Tibial nerve (tissue), 4 donors: ENCODE results near the gene RTP5. TPM values are rescaled to one million over a fixed set of nuclear protein-coding genes. Genes with fewer than 3 reads are reported as not detected.

Source experiments
- DNase-seq, 2 donors: peaks; one replicate each; pipeline ENCODE4 v3.0.0-alpha.2; 2019; ENCODE audit warnings: low spot score in 2 of 2
- H3K27ac ChIP-seq, 4 donors: fragments of 200-600 bp; sonication (generic) in 3 of 4; one replicate each; pipeline ENCODE4 v1.5.1; 2017 to 2019; ENCODE audit warnings: mild to moderate bottlenecking in 1 of 4
- H3K27me3 ChIP-seq, 2 donors: fragments of 200-600 bp; sonication (generic) in 1 of 2; one replicate each; pipeline versions ENCODE4 v1.5.1 to v1.6.0; 2017 to 2019
- H3K36me3 ChIP-seq, 3 donors: fragments of 200-600 bp; sonication (generic); one replicate each; pipeline ENCODE4 v1.5.1; 2018 to 2019
- H3K4me1 ChIP-seq, 4 donors: fragments of 200-600 bp; sonication (generic) in 3 of 4; one replicate each; pipeline ENCODE4 v1.5.1; 2017 to 2019
- H3K4me3 ChIP-seq, 4 donors: fragments of 200-600 bp; sonication (generic) in 3 of 4; one replicate each; pipeline ENCODE4 v1.5.1; 2017 to 2019; ENCODE audit warnings: mild to moderate bottlenecking in 1 of 4, moderate library complexity in 1 of 4
- H3K9me3 ChIP-seq, 4 donors: fragments of 200-600 bp; sonication (generic) in 3 of 4; one replicate each; pipeline ENCODE4 v1.5.1; 2017 to 2019
- EP300 ChIP-seq, 2 donors: sonication (generic); formaldehyde crosslinking; IDR thresholded peaks; one replicate each; pipeline ENCODE4 v1.6.1; 2017; ENCODE audit warnings: antibody characterized with exemption in 2 of 2, mild to moderate bottlenecking in 1 of 2
- POLR2A ChIP-seq, 2 donors: fragments of 450-650 bp; IDR thresholded peaks; one replicate each; pipeline ENCODE4 v1.6.1; 2017; ENCODE audit warnings: antibody characterized with exemption in 2 of 2, mild to moderate bottlenecking in 2 of 2, moderate library complexity in 2 of 2
- WGBS, 2 donors: methylation state at CpG; one replicate each; pipeline ENCODE4 v1.1.5; 2018; 5-methylcytosine and 5-hydroxymethylcytosine counted together
- total RNA-seq, 4 donors: library from RNA; depleted of rRNA; stranded (reverse); fragments of >200 nt; gene quantifications; one replicate each; pipeline ENCODE4 v1.1.0, GENCODE V29; 2016
- TF ChIP-seq, protein P1 (sequence below), 5 experiments: fragments of 200-600 bp in 3 of 5; fragments of 450-650 bp in 2 of 5; sonication (generic) in 3 of 5; IDR thresholded peaks; one replicate each; pipeline ENCODE4 v1.5.1; 2016 to 2019; ENCODE audit warnings: antibody characterized with exemption in 5 of 5, mild to moderate bottlenecking in 3 of 5, moderate library complexity in 2 of 5

Gene RTP5
- total RNA-seq, 4 donors from 2014 or later = not detected

DNA sequence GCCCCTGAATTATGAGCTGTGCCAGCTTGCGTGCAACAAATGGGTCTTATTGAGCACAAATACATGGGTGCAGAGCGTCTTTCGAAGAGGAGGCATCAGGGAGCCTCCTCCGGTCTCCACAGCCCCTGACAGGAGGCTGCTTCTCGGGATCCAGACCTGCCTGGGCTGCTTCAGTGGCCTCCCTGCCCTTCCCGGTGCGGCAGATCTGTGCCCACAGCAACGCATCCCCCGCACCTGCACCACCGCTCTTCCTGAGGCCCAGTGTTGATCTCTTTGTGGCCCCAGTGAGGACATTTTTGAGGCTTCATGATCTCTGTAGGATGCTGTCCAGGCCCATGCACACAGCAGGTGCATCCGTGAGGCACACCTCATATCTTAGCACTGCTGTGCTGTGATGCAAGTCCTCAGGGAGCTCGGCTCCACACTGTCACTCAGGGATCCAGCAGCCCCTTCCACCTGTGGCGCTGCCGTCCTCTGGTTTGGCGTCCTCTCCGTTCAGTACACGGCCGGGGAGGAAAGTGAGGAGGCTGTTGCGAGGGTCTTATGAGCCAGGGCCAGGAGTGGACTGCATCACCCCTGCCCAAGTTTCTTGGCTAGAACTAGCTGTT is 17.4 kb downstream of the RTP5 start:
- Histone ChIP-seq H3K27me3 (no peaks in the 10 kb centered on the region), H3K4me3 (no peak overlapping the region), H3K27ac (no peak overlapping the region), H3K36me3 (peaks cover 0 to 15% (median 0%) of the 10 kb centered on the region in 3 donors), H3K9me3 (no peaks in the 10 kb centered on the region), H3K4me1 (peaks cover 0 to 15% (median 6%) of the 10 kb centered on the region in 4 donors)
- TF ChIP-seq POLR2A (IDR thresholded peaks at IDR 0.05) (no peak), EP300 (IDR thresholded peaks at IDR 0.05) (no peak)
- TF ChIP-seq, protein P1, sequence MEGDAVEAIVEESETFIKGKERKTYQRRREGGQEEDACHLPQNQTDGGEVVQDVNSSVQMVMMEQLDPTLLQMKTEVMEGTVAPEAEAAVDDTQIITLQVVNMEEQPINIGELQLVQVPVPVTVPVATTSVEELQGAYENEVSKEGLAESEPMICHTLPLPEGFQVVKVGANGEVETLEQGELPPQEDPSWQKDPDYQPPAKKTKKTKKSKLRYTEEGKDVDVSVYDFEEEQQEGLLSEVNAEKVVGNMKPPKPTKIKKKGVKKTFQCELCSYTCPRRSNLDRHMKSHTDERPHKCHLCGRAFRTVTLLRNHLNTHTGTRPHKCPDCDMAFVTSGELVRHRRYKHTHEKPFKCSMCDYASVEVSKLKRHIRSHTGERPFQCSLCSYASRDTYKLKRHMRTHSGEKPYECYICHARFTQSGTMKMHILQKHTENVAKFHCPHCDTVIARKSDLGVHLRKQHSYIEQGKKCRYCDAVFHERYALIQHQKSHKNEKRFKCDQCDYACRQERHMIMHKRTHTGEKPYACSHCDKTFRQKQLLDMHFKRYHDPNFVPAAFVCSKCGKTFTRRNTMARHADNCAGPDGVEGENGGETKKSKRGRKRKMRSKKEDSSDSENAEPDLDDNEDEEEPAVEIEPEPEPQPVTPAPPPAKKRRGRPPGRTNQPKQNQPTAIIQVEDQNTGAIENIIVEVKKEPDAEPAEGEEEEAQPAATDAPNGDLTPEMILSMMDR (IDR thresholded peaks at IDR 0.05) = no peak
- DNase-seq = no peak
- 90% methylated on average over 15 to 19 of the region's 19 CpGs for WGBS, 2 donors

DNA sequence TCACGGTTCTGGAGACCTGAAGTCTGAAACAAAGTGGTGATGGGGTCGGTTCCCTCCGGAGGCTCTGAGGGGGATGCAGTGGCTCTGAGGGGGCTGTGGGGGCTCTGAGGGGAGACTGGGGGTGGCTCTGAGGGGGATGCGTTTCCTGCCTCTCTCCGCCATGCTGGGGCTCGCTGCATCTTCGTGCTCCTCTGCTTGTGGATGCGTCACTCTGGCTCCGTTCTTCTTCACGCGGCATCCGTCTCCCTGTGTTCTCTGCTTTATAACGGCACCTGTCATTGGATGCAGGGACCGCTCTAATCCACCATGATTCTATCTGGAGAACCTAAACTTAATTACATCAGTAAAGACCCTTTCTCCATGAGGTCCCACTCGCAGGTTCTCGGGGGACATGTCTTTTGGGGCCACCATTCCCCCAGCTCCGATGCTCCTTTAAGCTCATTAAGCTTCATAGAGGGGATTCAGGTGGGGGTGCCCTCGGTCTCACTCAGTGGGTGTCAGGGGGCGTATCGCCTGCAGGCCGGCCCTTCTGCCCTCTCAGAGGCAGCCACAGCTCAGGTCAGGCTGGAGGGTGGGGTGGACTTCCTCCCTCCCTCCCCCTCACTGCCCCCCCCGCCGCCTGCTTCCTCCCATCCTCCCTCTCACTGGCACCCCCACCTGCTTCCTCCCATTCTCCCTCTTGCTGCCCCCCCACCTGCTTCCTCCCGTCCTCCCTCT is 18.4 kb downstream of the RTP5 start:
- 88 to 90% methylated on average over 23 of the region's 24 CpGs for WGBS, 2 donors

DNA sequence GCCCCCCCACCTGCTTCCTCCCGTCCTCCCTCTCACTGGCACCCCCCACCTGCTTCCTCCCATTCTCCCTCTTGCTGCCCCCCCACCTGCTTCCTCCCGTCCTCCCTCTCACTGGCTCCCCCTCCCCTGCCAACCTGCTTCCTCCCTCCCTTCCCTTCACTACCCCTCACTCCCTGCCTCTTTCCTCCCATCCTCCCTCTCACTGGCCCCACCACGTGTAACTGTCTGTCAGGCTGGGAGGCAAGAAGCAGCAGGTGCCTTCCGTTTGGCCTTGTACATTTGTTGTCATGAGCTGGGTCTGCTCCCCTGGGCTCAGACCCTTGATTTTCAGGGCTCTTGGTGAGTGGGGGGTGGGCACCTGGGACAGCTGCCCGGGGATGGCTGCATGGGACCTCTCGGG is 19.1 kb downstream of the RTP5 start:
- DNase-seq = no peak
- Histone ChIP-seq H3K36me3 (peaks cover 0 to 15% (median 0%) of the 10 kb centered on the region in 3 donors), H3K4me3 (no peak overlapping the region), H3K27me3 (no peaks in the 10 kb centered on the region), H3K9me3 (no peaks in the 10 kb centered on the region), H3K4me1 (no peaks in the 10 kb centered on the region), H3K27ac (no peak overlapping the region)
- TF ChIP-seq, protein P1 (IDR thresholded peaks at IDR 0.05) = no peak
- TF ChIP-seq EP300 (IDR thresholded peaks at IDR 0.05) = no peak
- no peak for TF ChIP-seq POLR2A (IDR thresholded peaks at IDR 0.05)
- 71 to 73% methylated on average over 4 to 5 of the region's 6 CpGs for whole genome bisulfite sequencing, 2 donors

More for the DNA sequence above, 18.4 kb downstream of the RTP5 start:
- H3K4me1 ChIP-seq = peaks cover 0 to 4% (median 0%) of the 10 kb centered on the region in 4 donors
- H3K36me3 ChIP-seq = peaks cover 0 to 15% (median 0%) of the 10 kb centered on the region in 3 donors
- no peaks in the 10 kb centered on the region for H3K9me3 ChIP-seq
- no peak overlapping the region for H3K27ac ChIP-seq
- TF ChIP-seq EP300 (IDR thresholded peaks at IDR 0.05) = no peak
- TF ChIP-seq, protein P1 (IDR thresholded peaks at IDR 0.05) = no peak
- TF ChIP-seq POLR2A (IDR thresholded peaks at IDR 0.05) = no peak
- no peak for DNase-seq
- no peaks in the 10 kb centered on the region for H3K27me3 ChIP-seq
- no peak overlapping the region for H3K4me3 ChIP-seq

DNA sequence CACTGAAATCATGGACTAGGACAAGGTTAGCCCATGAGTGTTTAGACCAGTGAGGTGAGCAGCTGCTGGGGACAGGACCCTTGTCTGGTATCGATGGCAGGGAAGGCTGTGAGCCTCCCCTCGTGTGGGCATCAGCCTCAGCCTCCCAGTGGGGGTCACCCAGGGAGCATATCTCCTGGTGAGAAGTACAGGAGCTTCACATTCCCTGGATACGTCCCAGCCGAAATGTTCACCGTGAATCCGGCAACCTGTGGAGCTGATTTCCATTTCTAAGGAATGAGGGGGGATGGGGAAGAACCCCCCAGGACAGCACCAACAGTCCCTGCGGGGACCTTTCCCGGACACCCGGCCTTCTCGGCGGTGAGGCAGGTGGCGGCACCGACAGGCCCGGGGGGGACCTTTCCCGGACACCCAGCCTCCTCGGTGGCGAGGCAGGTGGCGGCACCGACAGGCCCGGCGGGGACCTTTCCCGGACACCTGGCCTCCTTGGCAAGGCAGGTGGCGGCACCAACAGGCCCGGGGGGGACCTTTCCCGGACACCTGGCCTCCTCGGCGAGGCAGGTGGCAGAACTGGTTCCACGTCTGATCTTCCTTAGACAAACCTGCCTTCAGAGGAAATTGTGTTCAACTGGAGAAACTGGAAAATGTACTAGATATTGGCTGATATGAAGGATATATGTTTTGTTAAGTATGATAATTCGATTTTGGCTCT is 21.2 kb downstream of the RTP5 start:
- no peak overlapping the region for H3K27ac ChIP-seq

More for the DNA sequence above, 21.2 kb downstream of the RTP5 start:
- no peak for DNase-seq
- no peaks in the 10 kb centered on the region for H3K9me3 ChIP-seq
- H3K4me1 ChIP-seq = no peaks in the 10 kb centered on the region
- WGBS, 2 donors = 91% methylated on average over 29 of the region's 29 CpGs
- no peak for TF ChIP-seq EP300 (IDR thresholded peaks at IDR 0.05)
- TF ChIP-seq POLR2A (IDR thresholded peaks at IDR 0.05) = no peak
- TF ChIP-seq, protein P1 (IDR thresholded peaks at IDR 0.05) = no peak
- peaks cover 0 to 9% (median 0%) of the 10 kb centered on the region in 3 donors for H3K36me3 ChIP-seq
- H3K27me3 ChIP-seq = no peaks in the 10 kb centered on the region
- H3K4me3 ChIP-seq = no peak overlapping the region
